Karpas-422 (cell line): ENCODE data around the gene ALG1L2. TPM values are rescaled to one million over a fixed set of nuclear protein-coding genes. Genes with fewer than 3 reads are reported as not detected.
A peak's percentile ranks its signal among the peaks of the same experiment; 100 is the strongest.
"Not testable (repeated sequence)": the region's sequence is repeated elsewhere in the genome, so short reads cannot be mapped to it uniquely, and the experiment has no call there.

Experiments
- DNase-seq: peaks from one replicate; pipeline ENCODE4 v3.0.0-alpha.2; 2015
- H2AFZ ChIP-seq: fragments of 200-600 bp; sonication (generic); 2 replicates; pipeline ENCODE4 v1.6.1; 2014; ENCODE audit warnings: antibody characterized with exemption, low read length, mixed read lengths
- H3K27ac ChIP-seq: fragments of 200-600 bp; sonication (generic); 2 replicates; pipeline ENCODE4 v1.5.1; 2014; ENCODE audit warnings: mild to moderate bottlenecking, low read length, moderate library complexity
- H3K27me3 ChIP-seq: fragments of 200-600 bp; sonication (generic); 2 replicates; pipeline ENCODE4 v1.6.1; 2014; ENCODE audit warnings: low read length, mixed read lengths
- H3K36me3 ChIP-seq: fragments of 200-600 bp; sonication (generic); 2 replicates; pipeline ENCODE4 v1.6.1; 2014; ENCODE audit warnings: low read length, mixed read lengths; ENCODE audit not compliant: insufficient read depth
- H3K4me1 ChIP-seq: fragments of 200-600 bp; sonication (generic); 2 replicates; pipeline ENCODE4 v1.6.1; 2014; ENCODE audit warnings: mild to moderate bottlenecking, low read length, mixed read lengths
- H3K4me2 ChIP-seq: fragments of 200-600 bp; sonication (generic); 2 replicates; pipeline ENCODE4 v1.6.1; 2014; ENCODE audit warnings: low read length, low read depth, mild to moderate bottlenecking; ENCODE audit not compliant: poor library complexity, severe bottlenecking
- H3K4me3 ChIP-seq: fragments of 200-600 bp; sonication (generic); 2 replicates; pipeline ENCODE4 v1.5.1; 2014; ENCODE audit warnings: mild to moderate bottlenecking, antibody characterized with exemption, low read length, mixed read lengths
- H3K79me2 ChIP-seq: fragments of 200-600 bp; sonication (generic); 2 replicates; pipeline ENCODE4 v1.6.1; 2014; ENCODE audit warnings: mild to moderate bottlenecking, low read length, mixed read lengths
- H3K9ac ChIP-seq: fragments of 200-600 bp; sonication (generic); 2 replicates; pipeline ENCODE4 v1.6.0; 2014; ENCODE audit warnings: low read length
- H3K9me2 ChIP-seq: fragments of 200-600 bp; sonication (generic), shearing (Covaris generic); replicated peaks from 2 replicates; pipeline ENCODE4 v1.6.0; 2014; ENCODE audit warnings: mild to moderate bottlenecking, low read length, moderate library complexity; ENCODE audit not compliant: insufficient read depth
- H3K9me3 ChIP-seq: fragments of 300-700, 200-600 bp; sonication (generic); 2 replicates; pipeline ENCODE4 v1.6.1; 2014; ENCODE audit warnings: low read length, mixed read lengths
- H4K20me1 ChIP-seq: fragments of 200-600 bp; sonication (generic); 2 replicates; pipeline ENCODE4 v1.6.1; 2014; ENCODE audit warnings: mild to moderate bottlenecking, antibody characterized with exemption, low read length, low read depth; ENCODE audit not compliant: insufficient read depth
- total RNA-seq: library from RNA; depleted of rRNA; stranded (reverse); fragments of >200 nt; shearing (Covaris generic); gene quantifications from 2 replicates; pipeline ENCODE4 v1.2.3, GENCODE V29; 2014; ENCODE audit warnings: low replicate concordance

Gene ALG1L2
- total RNA-seq, 1 experiment from 2014 or later = not detected

DNA sequence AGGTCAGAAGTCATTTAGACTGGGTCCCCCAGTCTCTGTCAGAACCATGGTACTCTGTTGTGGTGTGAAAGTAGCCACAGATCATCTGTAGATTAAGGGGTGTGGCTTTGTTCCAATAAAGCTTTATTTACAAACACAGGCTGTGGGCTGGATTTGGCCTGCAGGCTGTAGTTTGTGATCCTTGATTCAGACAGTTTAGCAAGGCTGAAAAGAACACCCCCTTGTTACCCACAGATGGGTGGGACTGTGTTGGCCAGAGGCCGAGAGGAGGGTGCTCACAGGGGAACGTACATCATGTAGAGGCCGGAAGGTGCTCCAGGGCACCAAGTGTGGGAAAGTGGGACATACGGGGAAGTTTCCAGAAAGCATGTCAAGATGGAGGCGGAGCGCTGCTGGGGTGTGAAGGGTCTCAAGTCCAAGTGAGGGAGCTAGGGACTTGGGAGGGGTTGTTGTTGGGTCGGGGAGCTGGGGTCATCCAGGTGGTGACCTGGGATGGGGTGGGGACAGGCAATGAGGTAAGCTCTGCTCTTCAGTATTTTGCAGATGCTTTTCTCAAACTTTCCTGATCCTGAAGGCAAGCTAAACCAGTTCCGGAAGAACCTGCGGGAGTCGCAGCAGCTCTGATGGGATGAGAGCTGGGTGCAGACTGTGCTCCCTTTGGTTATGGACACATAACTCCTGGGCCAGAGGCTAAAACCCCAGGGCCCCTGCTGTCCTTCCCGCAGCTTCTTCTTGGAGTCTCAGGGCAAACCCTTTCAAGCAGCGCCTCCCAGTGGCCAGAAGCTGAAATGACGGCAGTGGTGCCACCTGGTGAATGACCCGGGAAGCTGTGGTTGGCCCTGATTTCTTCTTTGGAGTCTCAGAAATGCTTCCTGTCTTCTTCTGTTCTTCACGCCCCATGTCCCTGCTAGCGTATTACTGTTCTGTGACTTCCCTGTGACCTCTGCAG, 16.3 kb downstream of the ALG1L2 start:
- not testable (repeated sequence) for H3K79me2 ChIP-seq, H2AFZ ChIP-seq, H3K27ac ChIP-seq, H3K9ac ChIP-seq, H3K9me2 ChIP-seq, H3K9me3 ChIP-seq, H3K4me3 ChIP-seq, H3K4me2 ChIP-seq, H3K36me3 ChIP-seq, H3K27me3 ChIP-seq, H4K20me1 ChIP-seq
- H3K4me1 ChIP-seq = peaks cover 10% of the 10 kb centered on the region
- peak; percentile 56 for DNase-seq

DNA sequence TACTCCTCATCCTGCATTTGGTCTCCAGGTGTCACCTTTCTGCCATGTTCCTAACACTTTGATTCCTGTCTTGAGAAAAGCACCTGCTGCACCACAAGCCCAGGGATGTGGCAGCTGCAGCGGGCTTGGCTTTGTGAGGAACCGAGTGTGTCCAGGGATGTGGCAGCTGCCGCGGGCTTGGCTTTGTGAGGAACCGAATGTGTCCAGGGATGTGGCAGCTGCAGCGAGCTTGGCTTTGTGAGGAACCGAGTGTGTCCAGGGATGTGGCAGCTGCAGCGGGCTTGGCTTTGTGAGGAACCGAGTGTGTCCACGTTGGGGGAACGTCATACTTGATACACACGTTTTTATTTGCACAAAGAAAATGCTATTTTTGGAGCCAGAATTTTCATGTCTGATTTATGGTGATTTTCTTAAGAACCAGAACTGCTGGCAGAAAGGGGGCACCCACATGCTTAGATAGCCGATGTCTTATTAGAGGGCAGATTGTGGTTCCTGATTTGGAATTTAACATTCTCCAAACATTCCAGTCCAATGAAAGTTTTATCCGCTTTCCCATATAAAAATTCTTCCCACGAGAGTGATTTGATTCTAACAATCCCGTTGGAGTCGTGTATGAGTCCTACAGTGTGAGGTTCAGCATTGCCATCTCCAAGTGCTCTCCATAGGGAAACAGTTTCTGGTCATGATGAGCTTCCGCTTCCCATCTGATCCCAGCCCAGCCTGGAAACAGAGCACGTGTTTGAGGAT, 17.2 kb downstream of the ALG1L2 start:
- not testable (repeated sequence) for H3K4me1 ChIP-seq, H3K4me2 ChIP-seq, H3K27ac ChIP-seq, H2AFZ ChIP-seq, H3K9ac ChIP-seq, DNase-seq, H3K27me3 ChIP-seq, H3K9me2 ChIP-seq, H3K4me3 ChIP-seq, H3K36me3 ChIP-seq, H3K79me2 ChIP-seq, H4K20me1 ChIP-seq, H3K9me3 ChIP-seq

DNA sequence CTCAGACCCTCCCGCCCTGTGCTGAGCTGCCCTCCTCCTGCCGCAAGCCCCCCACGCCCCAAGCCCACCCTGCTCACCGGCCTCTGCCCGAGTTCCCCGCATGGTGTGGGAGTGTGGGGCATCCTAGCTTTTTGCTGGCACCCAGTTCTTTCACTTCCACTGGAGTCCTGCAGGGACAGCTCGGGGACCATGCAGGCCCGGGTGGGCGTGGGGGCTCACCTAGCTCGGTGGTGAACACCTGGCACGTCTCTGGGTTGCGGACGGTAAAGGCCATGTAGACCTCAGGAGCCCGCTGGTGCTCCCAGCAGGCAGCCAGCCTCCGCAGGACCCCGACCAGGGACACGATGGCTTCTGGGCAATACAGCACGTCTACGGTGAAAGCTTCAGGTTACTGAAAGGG, 20.9 kb downstream of the ALG1L2 start:
- H3K9me3 ChIP-seq, H3K4me1 ChIP-seq, H3K36me3 ChIP-seq, H3K9ac ChIP-seq, H3K4me2 ChIP-seq, H3K27ac ChIP-seq, H3K9me2 ChIP-seq, H3K79me2 ChIP-seq, H3K27me3 ChIP-seq, DNase-seq, H3K4me3 ChIP-seq, H2AFZ ChIP-seq, H4K20me1 ChIP-seq: not testable (repeated sequence)

DNA sequence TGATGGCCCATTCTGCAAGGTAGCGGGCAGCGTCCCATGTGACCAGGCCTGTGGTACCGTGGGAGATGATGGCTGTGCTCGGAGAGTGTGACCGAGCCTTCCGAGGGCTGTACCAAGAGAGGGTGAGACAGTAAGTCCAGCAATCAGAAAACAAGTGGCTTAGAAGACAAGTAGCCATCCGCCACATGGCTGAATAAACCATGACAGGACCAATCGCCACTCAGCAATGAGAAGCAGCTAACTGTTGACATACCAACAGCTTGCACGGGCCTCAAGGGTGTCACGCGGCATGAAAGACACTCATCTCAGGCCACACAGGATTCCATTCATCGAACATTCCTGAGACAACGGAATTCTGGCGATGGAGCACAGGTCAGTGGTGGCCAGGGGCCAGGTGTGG, 22.6 kb downstream of the ALG1L2 start:
- H3K9me2 ChIP-seq, DNase-seq, H3K9me3 ChIP-seq, H3K36me3 ChIP-seq, H3K27me3 ChIP-seq, H3K4me2 ChIP-seq, H3K4me3 ChIP-seq, H2AFZ ChIP-seq, H3K9ac ChIP-seq, H3K4me1 ChIP-seq, H4K20me1 ChIP-seq, H3K27ac ChIP-seq, H3K79me2 ChIP-seq: not testable (repeated sequence)

DNA sequence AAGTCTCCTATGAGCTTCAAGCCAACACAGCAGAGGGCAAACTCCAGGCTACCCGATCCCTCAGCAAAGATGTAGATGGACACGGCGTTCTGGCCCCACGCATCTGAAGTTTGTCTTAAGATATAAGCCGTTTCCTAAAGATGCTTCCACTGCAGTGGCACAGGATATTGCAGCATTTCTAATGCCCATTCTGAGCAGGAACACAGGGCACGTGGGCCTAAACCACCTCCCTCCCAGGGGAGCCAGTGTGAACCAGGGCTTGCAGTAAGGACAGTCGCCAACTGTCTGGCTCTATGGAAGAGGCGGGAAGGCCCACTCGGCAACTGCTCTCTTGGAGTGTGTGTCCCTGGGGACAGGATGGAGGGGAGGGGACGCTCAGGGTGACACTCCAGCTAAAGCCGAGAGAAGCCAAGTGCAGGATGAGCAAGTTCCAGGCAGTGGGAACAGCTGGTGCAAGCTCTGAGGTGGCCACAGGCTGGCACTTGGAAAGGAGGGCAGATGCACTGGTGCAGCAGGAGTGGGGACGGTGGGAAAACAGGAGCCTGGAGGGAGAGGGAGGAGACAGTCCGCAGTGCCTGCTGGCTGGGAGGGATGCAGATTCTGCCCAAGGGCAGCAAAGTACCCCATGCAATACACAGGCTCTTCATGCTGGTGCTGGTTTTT, 25.8 kb downstream of the ALG1L2 start:
- DNase-seq, H3K9me2 ChIP-seq, H3K9me3 ChIP-seq, H3K27me3 ChIP-seq, H3K27ac ChIP-seq, H3K4me2 ChIP-seq, H3K4me3 ChIP-seq, H3K9ac ChIP-seq, H3K4me1 ChIP-seq, H3K36me3 ChIP-seq, H2AFZ ChIP-seq, H4K20me1 ChIP-seq: not testable (repeated sequence)
- H3K79me2 ChIP-seq = peaks cover 11% of the 10 kb centered on the region

DNA sequence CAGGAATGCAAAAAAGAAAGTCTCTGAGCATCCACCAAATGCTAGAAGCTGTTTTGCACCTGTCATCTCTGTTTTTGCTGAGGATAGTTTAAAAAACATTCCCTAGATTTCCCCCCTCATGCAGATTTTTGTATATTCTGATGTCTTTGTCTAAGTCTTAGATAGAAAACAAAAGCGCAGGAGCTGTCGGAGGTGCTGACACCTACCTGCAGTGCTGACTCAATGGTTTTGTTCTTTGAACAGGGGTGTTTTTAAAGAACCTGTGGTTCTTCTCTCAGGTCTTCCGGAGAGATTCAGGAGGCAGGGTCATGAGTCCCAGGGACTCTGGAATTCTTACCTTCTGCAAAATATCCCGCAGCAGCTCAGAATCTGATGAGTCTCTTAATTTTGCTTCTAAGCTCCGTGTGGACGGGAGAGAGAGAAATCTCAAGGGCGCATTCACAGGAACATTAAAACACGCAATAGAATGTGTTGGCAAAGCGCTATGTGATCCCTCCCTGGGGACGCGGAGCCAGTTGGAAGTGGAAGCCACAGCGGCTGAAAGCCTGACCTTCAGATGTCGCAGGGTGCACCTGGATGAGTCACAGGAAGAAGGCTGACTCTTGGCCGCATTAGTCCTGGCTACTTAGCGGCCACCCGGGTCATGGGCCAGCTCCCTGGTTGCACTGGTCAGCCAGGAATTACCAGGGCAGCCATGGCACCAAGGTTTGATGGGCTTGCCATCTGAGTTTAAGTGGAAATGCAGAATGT, 27.4 kb downstream of the ALG1L2 start:
- not testable (repeated sequence) for H3K9me3 ChIP-seq, H3K9ac ChIP-seq, H3K27me3 ChIP-seq, H3K36me3 ChIP-seq, H3K9me2 ChIP-seq, H4K20me1 ChIP-seq, H2AFZ ChIP-seq, H3K4me3 ChIP-seq, H3K4me2 ChIP-seq, DNase-seq, H3K4me1 ChIP-seq, H3K27ac ChIP-seq
- peaks cover 11% of the 10 kb centered on the region for H3K79me2 ChIP-seq

DNA sequence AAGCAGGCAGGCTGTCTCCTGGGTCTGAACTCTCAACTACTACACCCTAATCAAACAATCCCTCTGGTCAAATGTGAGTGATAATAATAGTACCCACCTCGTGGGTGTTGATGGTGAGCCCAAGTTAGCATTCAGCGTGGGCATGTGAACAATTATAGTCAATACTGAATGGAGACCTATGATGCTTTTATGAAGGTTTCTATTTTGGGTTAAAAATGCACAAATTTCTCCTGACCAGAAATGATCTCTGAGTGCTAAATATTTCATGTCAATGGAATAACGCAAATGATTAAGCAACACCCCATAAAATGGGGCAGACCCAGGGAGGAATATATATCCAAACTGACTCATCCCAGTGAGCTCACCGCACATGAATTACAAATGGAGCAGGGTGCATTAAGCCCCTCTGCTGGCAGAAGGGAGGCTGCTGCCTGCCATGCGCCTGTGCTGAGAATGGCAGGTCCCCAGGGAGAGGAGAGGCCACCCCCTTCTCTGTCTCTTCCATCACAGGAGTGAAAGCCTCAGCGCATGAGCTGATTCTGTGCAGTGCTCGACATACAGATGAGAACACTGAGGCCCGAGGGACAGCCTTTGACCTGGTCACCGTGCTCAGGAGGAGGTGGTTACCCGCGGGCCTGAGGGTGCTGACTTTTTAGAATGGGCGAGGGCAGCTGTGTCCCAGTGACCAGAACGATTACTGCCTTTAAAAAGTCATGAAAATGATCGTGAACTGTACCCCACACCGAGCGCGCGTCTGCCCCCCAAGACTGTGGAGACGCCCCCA, 28.9 kb downstream of the ALG1L2 start:
- peak overlapping the region; percentile 33 for H3K4me2 ChIP-seq
- H2AFZ ChIP-seq, H3K4me1 ChIP-seq, H3K36me3 ChIP-seq, H3K9me2 ChIP-seq, H3K9me3 ChIP-seq, H4K20me1 ChIP-seq, H3K27me3 ChIP-seq: not testable (repeated sequence)
- H3K4me3 ChIP-seq = peak overlapping the region; percentile 77
- H3K9ac ChIP-seq = peak overlapping the region; percentile 74
- peak overlapping the region; percentile 14; the same call in 1 of the 2 replicates for H3K27ac ChIP-seq
- DNase-seq = peak; percentile 76
- peaks cover 11% of the 10 kb centered on the region for H3K79me2 ChIP-seq
